ENCODE measurements around the gene WNT9B.

DNA sequence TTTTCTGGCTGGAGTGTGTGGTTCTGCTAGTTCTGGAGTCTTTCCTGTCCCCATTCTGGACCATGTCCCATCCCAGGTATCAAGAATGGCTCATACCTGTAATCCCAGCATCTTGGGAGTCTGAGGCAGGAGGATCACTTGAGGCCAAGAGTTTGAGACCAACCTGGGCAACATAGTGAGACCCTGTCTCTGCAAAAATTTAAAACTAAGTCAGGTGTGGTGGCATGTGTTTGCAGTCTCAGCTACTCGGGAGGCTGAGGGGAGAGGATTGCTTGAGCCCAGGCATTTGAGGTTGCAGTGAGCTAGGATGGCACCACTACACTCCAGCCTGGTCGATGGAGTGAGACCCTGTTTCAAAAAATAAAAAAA is 17.6 kb upstream of the WNT9B start:
- TF ChIP-seq, protein P1, sequence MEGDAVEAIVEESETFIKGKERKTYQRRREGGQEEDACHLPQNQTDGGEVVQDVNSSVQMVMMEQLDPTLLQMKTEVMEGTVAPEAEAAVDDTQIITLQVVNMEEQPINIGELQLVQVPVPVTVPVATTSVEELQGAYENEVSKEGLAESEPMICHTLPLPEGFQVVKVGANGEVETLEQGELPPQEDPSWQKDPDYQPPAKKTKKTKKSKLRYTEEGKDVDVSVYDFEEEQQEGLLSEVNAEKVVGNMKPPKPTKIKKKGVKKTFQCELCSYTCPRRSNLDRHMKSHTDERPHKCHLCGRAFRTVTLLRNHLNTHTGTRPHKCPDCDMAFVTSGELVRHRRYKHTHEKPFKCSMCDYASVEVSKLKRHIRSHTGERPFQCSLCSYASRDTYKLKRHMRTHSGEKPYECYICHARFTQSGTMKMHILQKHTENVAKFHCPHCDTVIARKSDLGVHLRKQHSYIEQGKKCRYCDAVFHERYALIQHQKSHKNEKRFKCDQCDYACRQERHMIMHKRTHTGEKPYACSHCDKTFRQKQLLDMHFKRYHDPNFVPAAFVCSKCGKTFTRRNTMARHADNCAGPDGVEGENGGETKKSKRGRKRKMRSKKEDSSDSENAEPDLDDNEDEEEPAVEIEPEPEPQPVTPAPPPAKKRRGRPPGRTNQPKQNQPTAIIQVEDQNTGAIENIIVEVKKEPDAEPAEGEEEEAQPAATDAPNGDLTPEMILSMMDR (IDR thresholded peaks at IDR 0.05; ENCODE audit: insufficient read depth, low read length): no peak
- TF ChIP-seq POLR2AphosphoS5 (IDR thresholded peaks at IDR 0.05; ENCODE audit: low read depth) (no peak), GABPA (IDR thresholded peaks at IDR 0.05; ENCODE audit: low read depth) (no peak), SPI1 (IDR thresholded peaks at IDR 0.05; ENCODE audit: borderline replicate concordance, low read depth) (no peak)
- TF ChIP-seq, protein P2, sequence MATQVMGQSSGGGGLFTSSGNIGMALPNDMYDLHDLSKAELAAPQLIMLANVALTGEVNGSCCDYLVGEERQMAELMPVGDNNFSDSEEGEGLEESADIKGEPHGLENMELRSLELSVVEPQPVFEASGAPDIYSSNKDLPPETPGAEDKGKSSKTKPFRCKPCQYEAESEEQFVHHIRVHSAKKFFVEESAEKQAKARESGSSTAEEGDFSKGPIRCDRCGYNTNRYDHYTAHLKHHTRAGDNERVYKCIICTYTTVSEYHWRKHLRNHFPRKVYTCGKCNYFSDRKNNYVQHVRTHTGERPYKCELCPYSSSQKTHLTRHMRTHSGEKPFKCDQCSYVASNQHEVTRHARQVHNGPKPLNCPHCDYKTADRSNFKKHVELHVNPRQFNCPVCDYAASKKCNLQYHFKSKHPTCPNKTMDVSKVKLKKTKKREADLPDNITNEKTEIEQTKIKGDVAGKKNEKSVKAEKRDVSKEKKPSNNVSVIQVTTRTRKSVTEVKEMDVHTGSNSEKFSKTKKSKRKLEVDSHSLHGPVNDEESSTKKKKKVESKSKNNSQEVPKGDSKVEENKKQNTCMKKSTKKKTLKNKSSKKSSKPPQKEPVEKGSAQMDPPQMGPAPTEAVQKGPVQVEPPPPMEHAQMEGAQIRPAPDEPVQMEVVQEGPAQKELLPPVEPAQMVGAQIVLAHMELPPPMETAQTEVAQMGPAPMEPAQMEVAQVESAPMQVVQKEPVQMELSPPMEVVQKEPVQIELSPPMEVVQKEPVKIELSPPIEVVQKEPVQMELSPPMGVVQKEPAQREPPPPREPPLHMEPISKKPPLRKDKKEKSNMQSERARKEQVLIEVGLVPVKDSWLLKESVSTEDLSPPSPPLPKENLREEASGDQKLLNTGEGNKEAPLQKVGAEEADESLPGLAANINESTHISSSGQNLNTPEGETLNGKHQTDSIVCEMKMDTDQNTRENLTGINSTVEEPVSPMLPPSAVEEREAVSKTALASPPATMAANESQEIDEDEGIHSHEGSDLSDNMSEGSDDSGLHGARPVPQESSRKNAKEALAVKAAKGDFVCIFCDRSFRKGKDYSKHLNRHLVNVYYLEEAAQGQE (IDR thresholded peaks at IDR 0.05; ENCODE audit: insufficient replicate concordance, low read depth): no peak

Data from HL-60 (cell line).